ENCODE results near the gene TXLNA. TPM values are rescaled to one million over a fixed set of nuclear protein-coding genes. Genes with fewer than 3 reads are reported as not detected.

TXLNA gene
- polyA plus RNA-seq, 2 donors, result 10.2 to 13.5 TPM

- Histone ChIP-seq H3K4me1 (ENCODE audit: control insufficient read depth in 2 of 2, insufficient read depth in 2 of 2, low read length in 1 of 2) (peaks cover 7 to 25% of the 10 kb centered on the region in 2 donors), H3K9me3 (ENCODE audit: control insufficient read depth in 2 of 2, insufficient read depth in 1 of 2, low read depth in 1 of 2, low read length in 1 of 2) (no peaks in the 10 kb centered on the region), H3K27ac (ENCODE audit: low read depth in 2 of 2, low read length in 1 of 2) (no peak overlapping the region), H3K27me3 (ENCODE audit: control insufficient read depth in 1 of 2, insufficient read depth in 2 of 2, low read length in 2 of 2) (no peaks in the 10 kb centered on the region), H3K4me3 (ENCODE audit: low read depth in 1 of 2, low read length in 2 of 2) (peak overlapping the region; percentile 72 to 78), H3K36me3 (ENCODE audit: control insufficient read depth in 2 of 2, insufficient read depth in 2 of 2, low read length in 1 of 2) (no peaks in the 10 kb centered on the region)
- WGBS, 2 donors, result 26 to 34% methylated on average over 26 of the region's 26 CpGs
Measured at GRCh38 chr1:32204943-32205361, 25.5 kb downstream of the TXLNA start.

DNA sequence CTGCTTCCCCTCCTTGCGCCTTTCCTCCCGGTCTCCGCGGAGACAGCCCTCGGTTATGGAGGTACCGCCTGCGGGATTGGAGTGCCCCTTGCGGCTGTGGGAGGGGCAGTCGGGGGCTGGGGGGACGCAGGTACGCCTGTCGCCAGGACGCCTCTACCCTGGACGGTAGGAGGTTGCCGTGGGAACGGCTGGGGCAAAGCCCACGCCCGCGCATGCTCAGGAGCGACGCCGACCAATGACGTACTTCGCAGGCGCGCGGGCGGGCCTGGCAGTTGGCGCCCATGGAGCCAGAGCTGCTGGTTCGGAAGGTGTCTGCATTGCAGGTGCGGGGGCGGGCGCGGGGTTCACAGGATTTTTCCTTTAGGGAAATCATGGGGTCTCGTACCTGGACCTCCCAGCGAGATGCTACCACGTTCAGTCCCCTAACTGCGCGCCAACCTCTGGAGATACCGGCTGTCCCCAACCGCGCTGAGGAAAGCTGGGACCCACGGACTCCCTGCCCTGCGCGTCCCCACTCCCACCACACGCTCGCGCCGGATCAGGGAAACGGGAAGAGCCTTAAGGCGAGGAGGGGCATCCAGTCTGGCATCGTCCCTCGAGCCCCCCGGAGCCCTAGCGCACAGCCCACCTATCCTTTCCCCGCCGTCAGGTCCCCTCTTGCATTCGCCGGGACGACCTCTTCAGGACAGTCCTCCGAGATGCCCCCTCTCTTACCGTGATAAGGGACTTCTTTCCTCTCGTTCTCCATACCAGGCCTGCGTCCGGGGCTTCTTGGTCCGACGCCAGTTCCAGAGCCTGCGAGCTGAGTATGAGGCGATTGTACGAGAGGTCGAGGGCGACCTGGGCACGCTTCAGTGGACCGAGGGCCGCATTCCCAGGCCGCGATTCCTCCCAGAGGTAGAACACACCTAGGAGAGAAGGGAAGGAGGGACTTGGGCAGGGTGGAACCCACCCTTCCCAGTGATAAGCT is 26.2 kb downstream of the TXLNA start, which contains the start of gene IQCC:
Gene IQCC, plus strand, starts transcription at position 271 of the 970 bp plus-strand sequence. Its CDS starts 11 bp downstream, at position 282.
- no peaks in the 10 kb centered on the region for H3K36me3 ChIP-seq (ENCODE audit: control insufficient read depth in 2 of 2, insufficient read depth in 2 of 2, low read length in 1 of 2)
- H3K27ac ChIP-seq (ENCODE audit: low read depth in 2 of 2, low read length in 1 of 2), result peak within 1 kb of the TSS in 1 of 2 donors; percentile 37
- H3K9me3 ChIP-seq (ENCODE audit: control insufficient read depth in 2 of 2, insufficient read depth in 1 of 2, low read depth in 1 of 2, low read length in 1 of 2), result no peaks in the 10 kb centered on the region
- H3K4me3 ChIP-seq (ENCODE audit: low read depth in 1 of 2, low read length in 2 of 2), result peak within 1 kb of the TSS; percentile 72 to 78
- no peaks in the 10 kb centered on the region for H3K27me3 ChIP-seq (ENCODE audit: control insufficient read depth in 1 of 2, insufficient read depth in 2 of 2, low read length in 2 of 2)
- peaks cover 7 to 25% of the 10 kb centered on the region in 2 donors for H3K4me1 ChIP-seq (ENCODE audit: control insufficient read depth in 2 of 2, insufficient read depth in 2 of 2, low read length in 1 of 2)
- 1 to 2% methylated on average over 73 to 77 of the region's 77 CpGs for WGBS, 2 donors

GRCh38 chr1:32208469-32208868 is 29.0 kb downstream of the TXLNA start:
- no peaks in the 10 kb centered on the region for H3K36me3 ChIP-seq (ENCODE audit: control insufficient read depth in 2 of 2, insufficient read depth in 2 of 2, low read length in 1 of 2)
- no peak overlapping the region for H3K27ac ChIP-seq (ENCODE audit: low read depth in 2 of 2, low read length in 1 of 2)

GRCh38 chr1:32208891-32209328 is 29.4 kb downstream of the TXLNA start, which contains the start of gene DCDC2B:
DCDC2B (plus strand) TSS chr1:32209089; CDS start chr1:32209094, 5 bp downstream.
- H3K4me3 ChIP-seq (ENCODE audit: low read depth in 1 of 2, low read length in 2 of 2), result no peak within 1 kb of the TSS
- peaks cover 3 to 20% of the 10 kb centered on the region in 2 donors for H3K4me1 ChIP-seq (ENCODE audit: control insufficient read depth in 2 of 2, insufficient read depth in 2 of 2, low read length in 1 of 2)
- 60 to 70% methylated on average over 5 of the region's 5 CpGs for WGBS, 2 donors
- no peaks in the 10 kb centered on the region for H3K36me3 ChIP-seq (ENCODE audit: control insufficient read depth in 2 of 2, insufficient read depth in 2 of 2, low read length in 1 of 2)
- H3K27me3 ChIP-seq (ENCODE audit: control insufficient read depth in 1 of 2, insufficient read depth in 2 of 2, low read length in 2 of 2), result no peaks in the 10 kb centered on the region
- H3K27ac ChIP-seq (ENCODE audit: low read depth in 2 of 2, low read length in 1 of 2), result no peak within 1 kb of the TSS
- no peaks in the 10 kb centered on the region for H3K9me3 ChIP-seq (ENCODE audit: control insufficient read depth in 2 of 2, insufficient read depth in 1 of 2, low read depth in 1 of 2, low read length in 1 of 2)

More at GRCh38 chr1:32208469-32208868, 29.0 kb downstream of the TXLNA start:
- 82 to 86% methylated on average over 6 of the region's 6 CpGs for whole genome bisulfite sequencing, 2 donors
- Histone ChIP-seq H3K27me3 (ENCODE audit: control insufficient read depth in 1 of 2, insufficient read depth in 2 of 2, low read length in 2 of 2) (no peaks in the 10 kb centered on the region), H3K4me3 (ENCODE audit: low read depth in 1 of 2, low read length in 2 of 2) (no peak overlapping the region), H3K4me1 (ENCODE audit: control insufficient read depth in 2 of 2, insufficient read depth in 2 of 2, low read length in 1 of 2) (peaks cover 3 to 20% of the 10 kb centered on the region in 2 donors), H3K9me3 (ENCODE audit: control insufficient read depth in 2 of 2, insufficient read depth in 1 of 2, low read depth in 1 of 2, low read length in 1 of 2) (no peaks in the 10 kb centered on the region)

GRCh38 chr1:32215629-32216480 is 36.4 kb downstream of the TXLNA start:
- Histone ChIP-seq H3K4me3 (ENCODE audit: low read depth in 1 of 2, low read length in 2 of 2) (no peak overlapping the region), H3K36me3 (ENCODE audit: control insufficient read depth in 2 of 2, insufficient read depth in 2 of 2, low read length in 1 of 2) (peaks cover 0 to 15% of the 10 kb centered on the region in 2 donors), H3K27me3 (ENCODE audit: control insufficient read depth in 1 of 2, insufficient read depth in 2 of 2, low read length in 2 of 2) (no peaks in the 10 kb centered on the region), H3K27ac (ENCODE audit: low read depth in 2 of 2, low read length in 1 of 2) (peak overlapping the region in 1 of 2 donors; percentile 28), H3K9me3 (ENCODE audit: control insufficient read depth in 2 of 2, insufficient read depth in 1 of 2, low read depth in 1 of 2, low read length in 1 of 2) (no peaks in the 10 kb centered on the region), H3K4me1 (ENCODE audit: control insufficient read depth in 2 of 2, insufficient read depth in 2 of 2, low read length in 1 of 2) (peaks cover 0 to 2% of the 10 kb centered on the region in 2 donors)
- WGBS, 2 donors, result 72 to 75% methylated on average over 10 of the region's 10 CpGs

DNA sequence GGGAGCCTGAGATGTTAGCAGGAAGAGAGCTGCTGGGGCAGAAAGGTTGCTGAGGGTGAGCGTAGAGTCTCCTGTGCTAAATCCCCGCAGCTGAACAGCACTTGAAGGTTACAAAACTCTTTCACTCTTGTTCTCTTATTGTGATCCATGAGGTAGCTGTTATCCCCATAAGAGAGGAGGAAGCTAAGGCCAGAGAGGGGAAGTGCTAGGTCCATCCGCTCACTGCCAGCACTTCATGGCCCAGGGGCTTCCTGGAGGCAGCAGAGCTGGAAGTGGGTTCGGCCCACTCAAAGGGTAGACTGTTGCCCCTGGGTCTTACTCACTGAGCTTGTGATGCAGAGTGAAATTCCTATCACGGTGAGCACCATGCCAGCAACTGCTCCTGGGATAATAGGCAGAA is 37.1 kb downstream of the TXLNA start:
- H3K27ac ChIP-seq (ENCODE audit: low read depth in 2 of 2, low read length in 1 of 2), result peak overlapping the region in 1 of 2 donors; percentile 30
- H3K27me3 ChIP-seq (ENCODE audit: control insufficient read depth in 1 of 2, insufficient read depth in 2 of 2, low read length in 2 of 2), result no peaks in the 10 kb centered on the region
- no peak overlapping the region for H3K4me3 ChIP-seq (ENCODE audit: low read depth in 1 of 2, low read length in 2 of 2)
- no peaks in the 10 kb centered on the region for H3K9me3 ChIP-seq (ENCODE audit: control insufficient read depth in 2 of 2, insufficient read depth in 1 of 2, low read depth in 1 of 2, low read length in 1 of 2)
- 90 to 91% methylated on average over 5 of the region's 5 CpGs for WGBS, 2 donors
- H3K36me3 ChIP-seq (ENCODE audit: control insufficient read depth in 2 of 2, insufficient read depth in 2 of 2, low read length in 1 of 2), result peaks cover 0 to 15% of the 10 kb centered on the region in 2 donors
- peaks cover 2 to 7% of the 10 kb centered on the region in 2 donors for H3K4me1 ChIP-seq (ENCODE audit: control insufficient read depth in 2 of 2, insufficient read depth in 2 of 2, low read length in 1 of 2)

DNA sequence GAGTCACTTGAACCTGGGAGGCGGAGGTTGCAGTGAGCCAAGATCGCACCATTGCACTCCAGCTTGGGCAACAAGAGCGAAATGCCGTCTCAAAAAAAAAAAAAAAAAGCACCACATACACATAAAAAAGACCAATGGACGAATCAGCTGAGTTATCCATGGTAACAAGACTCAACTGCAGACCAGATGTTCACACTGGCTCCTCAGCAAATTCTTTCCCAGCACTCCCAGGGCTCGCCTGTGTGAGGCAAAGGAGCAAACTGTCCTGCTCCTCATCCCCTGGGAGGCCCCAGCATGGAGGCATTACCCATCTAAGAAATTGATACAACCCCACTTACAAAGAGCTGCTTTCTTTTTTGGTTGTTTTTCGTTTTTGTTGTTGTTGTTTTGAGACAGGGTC is 39.5 kb downstream of the TXLNA start:
- Histone ChIP-seq H3K4me1 (ENCODE audit: control insufficient read depth in 2 of 2, insufficient read depth in 2 of 2, low read length in 1 of 2) (peaks cover 2 to 11% of the 10 kb centered on the region in 2 donors), H3K27ac (ENCODE audit: low read depth in 2 of 2, low read length in 1 of 2) (no peak overlapping the region), H3K9me3 (ENCODE audit: control insufficient read depth in 2 of 2, insufficient read depth in 1 of 2, low read depth in 1 of 2, low read length in 1 of 2) (no peaks in the 10 kb centered on the region), H3K4me3 (ENCODE audit: low read depth in 1 of 2, low read length in 2 of 2) (no peak overlapping the region), H3K36me3 (ENCODE audit: control insufficient read depth in 2 of 2, insufficient read depth in 2 of 2, low read length in 1 of 2) (peaks cover 0 to 16% of the 10 kb centered on the region in 2 donors), H3K27me3 (ENCODE audit: control insufficient read depth in 1 of 2, insufficient read depth in 2 of 2, low read length in 2 of 2) (no peaks in the 10 kb centered on the region)
- WGBS, 2 donors, result 87 to 89% methylated on average over 7 of the region's 7 CpGs

- Histone ChIP-seq H3K36me3 (ENCODE audit: control insufficient read depth in 2 of 2, insufficient read depth in 2 of 2, low read length in 1 of 2) (peaks cover 0 to 14% of the 10 kb centered on the region in 2 donors), H3K4me3 (ENCODE audit: low read depth in 1 of 2, low read length in 2 of 2) (peak overlapping the region; percentile 11 to 92), H3K27me3 (ENCODE audit: control insufficient read depth in 1 of 2, insufficient read depth in 2 of 2, low read length in 2 of 2) (no peaks in the 10 kb centered on the region)
Measured at GRCh38 chr1:32220746-32221580, 41.5 kb downstream of the TXLNA start.

More at GRCh38 chr1:32220746-32221580, 41.5 kb downstream of the TXLNA start:
- Histone ChIP-seq H3K9me3 (ENCODE audit: control insufficient read depth in 2 of 2, insufficient read depth in 1 of 2, low read depth in 1 of 2, low read length in 1 of 2) (no peaks in the 10 kb centered on the region), H3K27ac (ENCODE audit: low read depth in 2 of 2, low read length in 1 of 2) (peak overlapping the region; percentile 12 to 63), H3K4me1 (ENCODE audit: control insufficient read depth in 2 of 2, insufficient read depth in 2 of 2, low read length in 1 of 2) (peaks cover 2 to 11% of the 10 kb centered on the region in 2 donors)
- WGBS, 2 donors, result 82 to 83% methylated on average over 4 of the region's 4 CpGs

All from esophagus (tissue), 2 donors.